ENCODE results near the gene CABLES1. TPM values are rescaled to one million over a fixed set of nuclear protein-coding genes. Genes with fewer than 3 reads are reported as not detected.
"Not testable (repeated sequence)": the region's sequence is repeated elsewhere in the genome, so short reads cannot be mapped to it uniquely, and the experiment has no call there.

CABLES1 gene
- total RNA-seq, 1 donor from 2014 or later = 39.3 TPM

DNA sequence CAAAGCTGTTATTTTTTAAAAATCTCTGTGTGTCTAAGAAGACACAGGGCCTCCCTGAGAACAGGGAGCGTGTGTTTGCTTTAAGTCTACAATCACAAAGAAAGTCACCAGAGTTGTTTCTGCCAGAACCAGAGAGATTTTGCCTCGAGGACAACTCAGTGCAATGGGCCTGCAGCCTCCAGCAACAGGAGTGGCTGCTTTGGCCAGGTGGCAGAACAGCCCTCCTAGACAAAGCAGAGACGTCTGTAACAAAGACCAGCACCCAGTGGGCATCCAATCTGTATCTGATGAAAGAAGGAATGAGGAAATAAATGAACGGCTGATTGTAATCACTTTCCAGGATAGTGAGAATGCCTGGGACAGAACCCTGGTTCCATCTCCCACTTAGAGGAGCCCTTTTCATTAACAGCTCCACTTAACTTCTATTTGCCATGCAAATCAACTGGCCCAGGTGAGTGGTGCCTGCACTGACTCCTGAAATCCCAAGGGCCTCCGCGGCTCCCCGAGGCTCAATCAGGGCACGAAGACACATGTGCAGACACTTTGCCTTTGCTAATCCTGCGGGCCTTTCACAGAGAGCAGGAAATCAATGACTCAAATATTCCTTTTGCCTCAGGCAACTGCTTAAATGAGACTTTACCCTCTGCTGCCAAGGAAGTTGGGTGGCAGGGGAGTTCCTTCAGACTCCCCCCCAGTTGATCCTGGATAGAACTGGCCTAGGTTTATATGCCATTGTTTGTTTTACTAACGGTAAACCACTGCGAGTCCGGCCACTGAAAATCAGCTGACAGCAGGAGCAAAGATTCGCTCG lies 146.5 kb downstream of the CABLES1 start:
- TF ChIP-seq POLR2A (IDR thresholded peaks at IDR 0.05) (no peak), POLR2AphosphoS5 (IDR thresholded peaks at IDR 0.05; ENCODE audit: insufficient read depth in 1 of 2, low read depth in 1 of 2) (no peak)
- TF ChIP-seq, protein P1, sequence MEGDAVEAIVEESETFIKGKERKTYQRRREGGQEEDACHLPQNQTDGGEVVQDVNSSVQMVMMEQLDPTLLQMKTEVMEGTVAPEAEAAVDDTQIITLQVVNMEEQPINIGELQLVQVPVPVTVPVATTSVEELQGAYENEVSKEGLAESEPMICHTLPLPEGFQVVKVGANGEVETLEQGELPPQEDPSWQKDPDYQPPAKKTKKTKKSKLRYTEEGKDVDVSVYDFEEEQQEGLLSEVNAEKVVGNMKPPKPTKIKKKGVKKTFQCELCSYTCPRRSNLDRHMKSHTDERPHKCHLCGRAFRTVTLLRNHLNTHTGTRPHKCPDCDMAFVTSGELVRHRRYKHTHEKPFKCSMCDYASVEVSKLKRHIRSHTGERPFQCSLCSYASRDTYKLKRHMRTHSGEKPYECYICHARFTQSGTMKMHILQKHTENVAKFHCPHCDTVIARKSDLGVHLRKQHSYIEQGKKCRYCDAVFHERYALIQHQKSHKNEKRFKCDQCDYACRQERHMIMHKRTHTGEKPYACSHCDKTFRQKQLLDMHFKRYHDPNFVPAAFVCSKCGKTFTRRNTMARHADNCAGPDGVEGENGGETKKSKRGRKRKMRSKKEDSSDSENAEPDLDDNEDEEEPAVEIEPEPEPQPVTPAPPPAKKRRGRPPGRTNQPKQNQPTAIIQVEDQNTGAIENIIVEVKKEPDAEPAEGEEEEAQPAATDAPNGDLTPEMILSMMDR (IDR thresholded peaks at IDR 0.05) = no peak
- no peak overlapping the region for H3K27ac ChIP-seq

DNA sequence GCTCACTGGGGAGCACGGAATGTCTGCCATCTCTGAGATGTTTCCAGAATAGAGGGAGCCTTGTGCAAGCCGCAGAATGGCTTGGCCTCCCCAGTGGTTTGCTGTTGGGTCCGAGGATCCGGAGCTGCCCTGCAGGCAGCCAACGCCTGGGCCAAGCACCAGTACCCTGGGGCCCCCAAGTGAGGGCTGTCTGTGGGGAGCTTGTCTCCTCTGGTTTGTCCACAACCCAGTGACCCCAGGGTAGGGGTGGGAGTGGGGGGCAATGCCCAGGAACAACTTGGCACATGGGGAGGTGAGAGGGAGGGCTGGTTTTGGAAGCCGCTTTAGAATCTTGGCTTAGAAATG lies 147.1 kb downstream of the CABLES1 start:
- H3K27ac ChIP-seq = no peak overlapping the region
- intact Hi-C loops (cut with DNase I) = no loop called here

More for the DNA sequence above, 146.5 kb downstream of the CABLES1 start:
- no peaks in the 10 kb centered on the region for H3K27me3 ChIP-seq
- no peaks in the 10 kb centered on the region for H3K9me3 ChIP-seq
- no peak for DNase-seq (ENCODE audit: extremely low spot score in 2 of 2)
- H3K4me1 ChIP-seq = no peaks in the 10 kb centered on the region
- H3K36me3 ChIP-seq = no peaks in the 10 kb centered on the region
- intact Hi-C loops (cut with DNase I) = no loop called here
- no peak overlapping the region for H3K4me3 ChIP-seq

DNA sequence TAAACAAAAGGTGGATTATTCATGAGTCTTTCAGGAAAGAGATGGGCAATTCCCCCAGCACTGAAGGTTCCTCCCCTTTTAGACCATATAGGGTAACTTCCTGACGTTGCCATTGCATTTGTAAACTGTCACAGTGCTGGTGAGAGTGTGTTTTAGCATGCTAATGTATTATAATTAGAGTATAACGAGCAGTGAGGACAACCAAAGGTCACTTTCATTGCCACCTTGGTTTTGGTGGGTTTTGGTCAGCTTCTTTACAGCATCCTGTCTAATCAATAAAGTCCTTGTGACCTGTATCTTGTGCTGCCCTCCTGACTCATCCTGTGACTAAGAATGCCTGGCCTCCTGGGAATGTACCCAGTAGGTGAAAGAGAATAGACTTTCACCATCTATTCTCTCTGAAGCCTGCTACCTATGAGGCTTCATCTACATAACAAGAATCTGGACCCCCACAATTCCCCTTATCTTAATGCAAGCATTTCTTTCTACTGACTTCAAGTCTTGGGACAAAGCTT lies 148.7 kb downstream of the CABLES1 start:
- no peak for DNase-seq (ENCODE audit: extremely low spot score in 2 of 2)
- no peaks in the 10 kb centered on the region for H3K27me3 ChIP-seq
- no peaks in the 10 kb centered on the region for H3K9me3 ChIP-seq
- no peak for TF ChIP-seq POLR2AphosphoS5 (IDR thresholded peaks at IDR 0.05; ENCODE audit: insufficient read depth in 1 of 2, low read depth in 1 of 2)
- no peak for TF ChIP-seq POLR2A (IDR thresholded peaks at IDR 0.05)
- TF ChIP-seq, protein P1 (IDR thresholded peaks at IDR 0.05) = no peak
- no peak overlapping the region for H3K27ac ChIP-seq
- intact Hi-C loops (cut with DNase I) = no loop called here
- H3K36me3 ChIP-seq = no peaks in the 10 kb centered on the region
- no peaks in the 10 kb centered on the region for H3K4me1 ChIP-seq
- H3K4me3 ChIP-seq = no peak overlapping the region

More for the DNA sequence above, 147.1 kb downstream of the CABLES1 start:
- Histone ChIP-seq H3K4me1 (no peaks in the 10 kb centered on the region), H3K27me3 (no peaks in the 10 kb centered on the region), H3K4me3 (no peak overlapping the region), H3K9me3 (no peaks in the 10 kb centered on the region), H3K36me3 (no peaks in the 10 kb centered on the region)
- TF ChIP-seq, protein P1 (IDR thresholded peaks at IDR 0.05) = no peak
- TF ChIP-seq POLR2A (IDR thresholded peaks at IDR 0.05) = no peak
- no peak for TF ChIP-seq POLR2AphosphoS5 (IDR thresholded peaks at IDR 0.05; ENCODE audit: insufficient read depth in 1 of 2, low read depth in 1 of 2)
- no peak for DNase-seq (ENCODE audit: extremely low spot score in 2 of 2)

DNA sequence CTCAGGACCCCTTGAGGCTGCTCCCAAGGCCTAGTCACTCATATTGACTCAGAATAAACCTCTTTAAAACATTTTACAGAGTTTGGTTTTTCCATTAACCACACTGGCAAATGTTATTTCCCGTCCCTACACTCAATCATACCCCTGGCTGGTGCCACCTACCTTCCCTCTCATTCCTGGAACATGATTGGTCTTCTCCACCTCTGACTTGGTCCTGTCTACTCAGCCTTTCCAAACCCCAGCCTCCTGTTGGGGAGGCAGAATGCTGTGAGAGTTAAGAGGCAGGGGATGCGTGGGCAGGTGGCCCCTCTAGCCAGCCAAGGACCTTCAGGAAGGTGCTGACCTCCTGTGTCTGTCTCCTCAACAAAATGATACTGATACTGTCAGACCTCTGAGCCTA lies 149.3 kb downstream of the CABLES1 start:
- intact Hi-C loops (cut with DNase I) = no loop called here
- TF ChIP-seq POLR2A (IDR thresholded peaks at IDR 0.05) = no peak
- TF ChIP-seq POLR2AphosphoS5 (IDR thresholded peaks at IDR 0.05; ENCODE audit: insufficient read depth in 1 of 2, low read depth in 1 of 2) = no peak
- TF ChIP-seq, protein P1 (IDR thresholded peaks at IDR 0.05) = no peak
- Histone ChIP-seq H3K27ac (no peak overlapping the region), H3K4me1 (no peaks in the 10 kb centered on the region), H3K9me3 (no peaks in the 10 kb centered on the region), H3K27me3 (no peaks in the 10 kb centered on the region), H3K4me3 (no peak overlapping the region), H3K36me3 (no peaks in the 10 kb centered on the region)
- no peak for DNase-seq (ENCODE audit: extremely low spot score in 2 of 2)

DNA sequence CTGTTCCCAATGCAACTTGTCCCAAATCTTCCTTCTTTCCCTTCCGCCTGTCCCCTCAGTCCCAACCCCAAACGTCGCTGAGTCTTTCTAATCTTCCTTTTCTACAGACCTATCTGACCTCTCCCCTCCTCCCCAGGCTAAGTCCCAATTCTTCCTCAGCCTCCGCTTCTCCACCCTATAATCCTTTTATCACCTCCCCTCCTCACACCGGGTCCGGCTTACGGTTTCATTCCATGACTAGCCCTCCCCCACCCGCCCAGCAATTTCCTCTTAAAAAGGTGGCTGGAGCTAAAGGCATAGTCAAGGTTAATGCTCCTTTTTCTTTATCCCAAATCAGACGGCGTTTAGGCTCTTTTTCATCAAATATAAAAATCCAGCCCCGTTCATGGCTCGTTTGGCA lies 150.3 kb downstream of the CABLES1 start:
- H3K9me3 ChIP-seq; H3K27me3 ChIP-seq; H3K4me1 ChIP-seq; H3K36me3 ChIP-seq; intact Hi-C loops (cut with DNase I); DNase-seq (ENCODE audit: extremely low spot score in 2 of 2); H3K27ac ChIP-seq; H3K4me3 ChIP-seq: not testable (repeated sequence)

Measured in vagina (tissue), 2 donors.